Activated CD8-positive, alpha-beta memory T cell treated with anti-CD3 and anti-CD28 coated beads for 24 hours (primary cell): ENCODE data around the gene TNIP2.
"Not testable (repeated sequence)": the region's sequence is repeated elsewhere in the genome, so short reads cannot be mapped to it uniquely, and the experiment has no call there.

ENCODE experiments used
- DNase-seq: peaks from one replicate; pipeline ENCODE4 v3.0.0-alpha.2; 2020

Gene TNIP2

GRCh38 chr4:2793586-2794485, 37.7 kb upstream of the TNIP2 start:
- DNase-seq, result peak; percentile 83

GRCh38 chr4:2792711-2793585, 36.8 kb upstream of the TNIP2 start, which contains the start of gene SH3BP2:
TSS of gene SH3BP2 (plus strand) at chr4:2793085. CDS start at chr4:2820618, 27,533 bp downstream.
- DNase-seq, result peak; percentile 83

DNA sequence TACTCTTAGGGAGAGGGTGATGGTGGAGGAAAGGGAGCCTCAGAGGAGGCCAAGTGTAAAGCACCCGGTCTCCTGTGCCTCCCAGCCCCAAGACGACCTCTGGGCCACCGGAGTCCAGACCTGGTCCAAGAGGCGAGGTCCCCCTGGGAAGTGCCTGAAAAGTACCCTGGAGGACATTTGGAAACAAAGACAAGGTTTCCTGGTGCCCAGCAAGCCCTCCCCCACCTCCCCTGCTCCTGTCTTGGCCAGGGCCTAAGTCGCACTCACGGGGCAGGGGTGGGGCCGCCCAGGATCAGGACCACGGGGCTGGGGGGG, 36.2 kb upstream of the TNIP2 start:
- DNase-seq, result peak; percentile 63

GRCh38 chr4:2791518-2792395, 35.6 kb upstream of the TNIP2 start:
- DNase-seq, result peak; percentile 58

DNA sequence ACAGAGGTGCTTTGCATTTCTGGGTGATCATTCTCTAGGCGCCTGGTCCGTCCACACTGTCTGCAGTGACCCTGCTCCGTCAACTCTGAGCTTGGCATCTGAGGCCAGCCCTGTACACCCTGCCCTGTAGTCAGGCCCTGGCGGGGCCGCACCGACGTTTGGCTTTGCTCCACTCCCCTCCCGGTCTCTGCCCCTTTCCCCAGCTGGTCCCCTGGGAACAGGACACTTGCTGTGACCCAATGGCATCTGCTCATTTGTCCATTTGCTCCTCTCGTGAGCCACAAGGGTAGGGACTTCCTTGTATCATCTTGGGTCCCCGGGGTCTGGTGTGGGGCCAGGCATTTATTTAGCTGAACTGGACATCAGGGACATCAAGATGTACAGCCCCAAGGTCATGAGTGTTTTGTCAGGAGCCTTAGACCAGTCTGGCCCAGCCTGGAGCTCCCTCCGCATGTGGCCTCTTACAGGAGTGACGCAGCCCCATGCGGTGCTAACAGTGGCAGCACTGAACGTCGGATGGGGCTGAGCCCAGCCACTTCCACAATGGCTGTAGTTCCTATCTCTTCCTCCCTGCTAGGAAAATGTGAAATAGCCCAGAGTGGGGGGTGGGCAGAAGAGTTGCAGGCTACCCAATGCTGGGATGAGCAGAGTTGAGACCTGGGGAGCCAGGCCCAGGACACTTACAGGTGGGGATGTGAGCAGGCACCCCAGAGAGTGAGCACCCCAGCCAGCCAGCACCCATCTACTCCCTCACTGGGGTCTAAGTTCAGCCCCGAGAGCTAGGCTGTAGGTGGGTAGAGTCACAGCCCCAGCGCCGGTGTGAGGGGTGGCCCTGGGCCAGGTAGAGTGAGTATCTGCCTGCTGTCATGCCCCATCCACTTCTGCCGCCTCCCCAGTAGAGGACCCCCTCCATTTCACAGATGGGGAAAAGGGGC, 34.7 kb upstream of the TNIP2 start:
- no peak for DNase-seq

DNA sequence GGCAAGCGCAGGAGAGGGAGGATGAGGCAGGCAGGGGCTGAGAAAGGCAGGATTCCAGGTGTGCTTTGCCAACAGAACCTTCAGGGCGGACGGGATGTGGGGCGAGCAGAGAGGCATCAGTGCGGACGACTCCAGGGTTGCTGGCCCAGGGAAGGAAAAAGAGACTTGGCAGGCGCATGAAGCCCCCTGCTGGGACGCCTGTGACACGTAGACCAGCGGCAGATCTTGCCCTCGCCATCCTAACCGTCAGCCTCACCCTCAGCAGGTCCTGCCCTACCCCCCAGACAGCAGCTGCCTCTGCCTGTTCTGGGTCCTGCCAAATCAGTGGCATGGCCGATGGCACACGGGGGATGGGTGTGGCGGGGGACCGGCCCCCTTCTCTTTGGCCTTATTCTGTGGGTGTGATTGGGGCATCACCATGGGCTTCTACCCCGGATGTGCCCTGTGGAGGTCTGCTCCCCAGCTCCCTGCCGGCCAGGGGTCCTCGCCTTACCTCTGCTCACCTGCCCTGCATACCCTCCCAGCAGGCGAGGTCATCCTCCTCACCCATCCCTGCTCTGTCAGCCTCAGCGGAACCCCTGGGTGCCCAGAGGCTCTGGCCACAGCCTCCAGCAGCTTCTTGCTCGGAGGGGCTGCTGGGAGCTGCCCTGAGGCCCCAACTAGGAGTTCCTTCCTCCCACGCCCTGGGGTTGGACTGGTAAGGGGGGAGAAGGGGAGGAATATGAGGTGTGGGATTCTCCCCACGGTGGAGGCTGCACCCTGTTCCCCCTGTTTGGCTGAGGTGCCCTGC, 33.9 kb upstream of the TNIP2 start:
- DNase-seq, result no peak

DNA sequence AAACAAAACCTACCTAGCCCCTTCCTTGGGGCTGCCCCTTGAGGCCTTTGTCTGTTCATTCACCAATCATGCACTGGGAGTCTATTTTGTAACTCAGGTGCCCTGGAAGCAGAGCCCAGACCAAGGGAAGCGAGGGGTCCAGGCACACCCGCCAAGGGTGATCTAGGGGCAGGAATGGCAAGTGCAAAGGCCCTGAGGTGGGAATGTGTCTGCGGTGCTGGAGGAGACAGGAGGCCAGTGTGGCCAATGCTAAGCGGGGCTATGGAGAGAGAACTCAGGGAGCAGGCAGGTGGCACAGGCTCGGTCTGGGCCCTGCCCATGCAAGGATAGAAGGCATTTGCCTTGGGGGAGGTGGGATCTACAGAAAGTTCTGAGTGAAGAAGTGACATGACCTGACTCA, 33.2 kb upstream of the TNIP2 start:
- DNase-seq, result peak; percentile 54

- DNase-seq, result peak; percentile 61
Measured at GRCh38 chr4:2788532-2789103, 32.5 kb upstream of the TNIP2 start.

DNA sequence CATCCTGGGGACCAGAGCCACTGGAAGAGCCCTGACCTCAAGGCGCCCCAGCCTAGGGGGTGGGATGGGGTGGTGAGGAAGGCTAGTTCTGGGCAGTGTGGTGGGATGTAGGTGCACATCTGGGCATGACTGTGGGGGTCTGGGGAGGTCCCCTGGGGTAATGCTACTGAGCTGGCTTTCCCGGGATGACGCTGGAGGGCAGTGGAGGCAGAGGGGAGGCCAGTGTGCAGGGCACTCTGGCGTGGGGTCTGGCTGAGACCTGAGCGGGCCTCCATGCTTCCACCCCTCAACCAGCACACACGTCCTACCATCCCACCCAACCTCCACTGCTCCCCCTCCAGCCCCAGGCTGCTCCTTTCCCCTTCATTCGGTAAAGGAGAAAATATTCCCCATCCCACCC, 32.0 kb upstream of the TNIP2 start:
- no peak for DNase-seq

DNA sequence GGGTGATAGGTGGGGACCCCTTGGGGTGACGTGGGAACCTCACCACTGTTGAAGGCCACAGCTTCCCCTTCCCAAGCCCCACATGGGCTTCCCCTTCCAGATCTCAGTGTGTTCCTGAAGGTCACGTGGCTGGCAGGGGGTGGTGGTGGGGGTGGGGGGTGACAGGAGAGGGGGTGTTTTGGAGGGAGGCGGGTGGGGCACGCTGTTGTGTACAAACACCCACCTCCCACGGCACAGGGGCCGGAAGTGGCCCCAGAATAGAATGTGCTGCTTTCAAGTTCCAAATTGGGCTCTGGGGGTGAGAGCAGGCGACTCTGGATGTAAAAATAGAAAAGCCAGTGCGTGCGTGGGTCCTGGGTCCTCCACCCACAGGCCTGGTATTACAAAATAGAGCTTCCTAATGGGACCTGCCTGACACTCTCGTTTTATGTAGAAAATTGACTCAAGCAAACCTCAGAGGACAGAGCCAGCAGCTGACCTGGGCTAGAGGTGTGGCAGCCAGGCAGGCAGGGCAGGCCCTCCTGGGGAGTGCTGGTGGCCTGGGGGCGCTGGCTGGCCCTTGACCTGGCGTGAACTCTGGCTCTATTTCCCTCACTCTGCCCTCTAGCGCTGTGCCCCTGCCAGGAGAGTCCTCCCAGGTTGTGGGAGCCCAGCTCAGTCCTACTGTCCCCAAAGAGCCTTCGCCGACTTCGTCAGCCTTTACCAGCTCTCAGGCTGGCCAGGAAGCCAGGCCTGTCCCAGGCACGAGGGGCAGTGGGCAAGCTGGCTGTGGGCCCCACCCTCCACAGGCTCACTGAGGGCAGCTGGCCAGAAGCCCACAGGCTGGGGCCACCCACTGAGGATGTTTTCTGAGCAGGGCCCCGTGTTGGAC, 31.3 kb upstream of the TNIP2 start:
- peak; percentile 84 for DNase-seq

DNA sequence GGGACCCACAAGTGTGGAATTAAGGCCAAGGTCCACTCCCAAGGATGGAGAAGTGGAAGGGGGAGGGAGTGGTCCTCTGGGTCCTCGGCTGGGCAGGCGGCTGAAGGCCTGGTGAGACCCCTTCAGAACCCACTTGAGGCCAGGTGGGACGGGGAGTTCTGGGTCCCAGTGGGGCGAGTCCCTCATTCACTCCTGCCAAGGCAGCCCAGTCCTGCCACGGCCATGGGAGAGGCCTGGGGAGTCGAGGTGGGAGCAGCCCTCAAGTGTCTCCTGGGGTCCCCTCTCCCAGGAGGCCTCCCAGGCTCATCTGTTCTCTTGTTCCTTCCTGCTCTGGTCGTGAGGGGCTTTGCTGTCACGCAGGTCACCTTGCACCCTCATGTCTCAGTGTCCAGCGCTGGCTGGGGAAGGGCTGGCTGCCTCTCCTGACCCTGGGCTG, 30.7 kb upstream of the TNIP2 start:
- peak; percentile 79 for DNase-seq

- DNase-seq, result peak; percentile 85
Measured at GRCh38 chr4:2786152-2786671, 30.1 kb upstream of the TNIP2 start.

DNA sequence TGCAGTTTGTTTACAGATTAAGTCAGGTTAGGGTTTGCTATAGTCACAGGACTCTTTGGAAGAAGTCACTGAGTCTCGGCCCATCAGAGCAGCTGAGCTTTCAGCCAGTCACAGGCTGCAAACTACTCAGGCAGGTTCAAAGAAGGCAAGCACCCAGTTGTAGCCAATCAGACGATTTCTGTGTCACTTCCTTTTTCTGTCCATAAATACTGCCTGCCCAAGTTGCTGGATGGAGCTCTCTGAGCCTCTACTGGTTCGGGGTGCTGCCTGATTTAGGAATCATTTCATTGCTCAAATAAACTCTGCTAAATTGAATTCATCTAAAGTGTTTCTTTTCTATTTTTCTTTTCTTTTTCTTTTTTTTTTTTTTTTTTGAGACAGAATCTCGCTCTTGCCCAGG, 29.5 kb upstream of the TNIP2 start:
- no peak for DNase-seq

DNA sequence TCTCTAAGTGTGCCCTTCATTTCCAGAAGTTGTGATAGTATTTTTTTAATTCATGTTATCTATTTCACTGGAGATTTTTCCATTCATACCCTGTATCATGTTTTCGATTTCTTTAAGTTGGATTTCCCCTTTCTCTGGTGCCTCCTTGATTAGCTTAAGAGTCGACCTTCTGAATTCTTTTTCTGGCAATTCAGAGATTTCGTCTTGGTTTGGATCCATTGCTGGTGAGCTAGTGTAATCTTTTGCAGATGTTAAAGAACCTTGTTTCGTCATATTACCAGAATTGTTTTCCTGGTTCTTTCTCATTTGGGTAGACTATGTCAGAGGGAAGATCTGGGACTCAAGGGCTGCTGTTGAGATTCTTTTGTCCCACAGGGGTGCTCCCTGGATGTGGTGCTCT, 27.7 kb upstream of the TNIP2 start:
- no peak for DNase-seq

- no peak for DNase-seq
Measured at GRCh38 chr4:2781911-2782310, 25.8 kb upstream of the TNIP2 start.

DNA sequence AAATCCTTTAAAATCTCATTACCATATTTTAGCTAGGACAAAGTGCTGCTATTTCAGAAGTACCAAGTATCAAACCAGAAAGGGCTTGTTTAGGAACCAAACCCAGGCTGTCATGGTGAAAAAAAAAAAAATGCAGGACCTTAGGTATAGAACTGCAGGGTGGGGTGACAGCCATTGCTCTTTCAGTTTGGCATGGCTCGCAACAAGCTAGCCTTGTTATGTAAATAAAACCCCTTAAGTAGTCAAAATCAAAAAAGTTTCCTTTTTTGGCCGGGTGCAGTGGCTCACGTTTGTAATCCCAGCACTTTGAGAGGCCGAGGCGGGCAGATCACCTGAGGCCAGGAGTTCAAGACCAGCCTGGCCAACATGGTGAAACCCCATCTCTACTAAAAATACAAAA, 24.5 kb upstream of the TNIP2 start:
- DNase-seq, result not testable (repeated sequence)

- no peak for DNase-seq
Measured at GRCh38 chr4:2771264-2771663, 15.1 kb upstream of the TNIP2 start.

- DNase-seq, result no peak
Measured at GRCh38 chr4:2768921-2769336, 12.8 kb upstream of the TNIP2 start.

DNA sequence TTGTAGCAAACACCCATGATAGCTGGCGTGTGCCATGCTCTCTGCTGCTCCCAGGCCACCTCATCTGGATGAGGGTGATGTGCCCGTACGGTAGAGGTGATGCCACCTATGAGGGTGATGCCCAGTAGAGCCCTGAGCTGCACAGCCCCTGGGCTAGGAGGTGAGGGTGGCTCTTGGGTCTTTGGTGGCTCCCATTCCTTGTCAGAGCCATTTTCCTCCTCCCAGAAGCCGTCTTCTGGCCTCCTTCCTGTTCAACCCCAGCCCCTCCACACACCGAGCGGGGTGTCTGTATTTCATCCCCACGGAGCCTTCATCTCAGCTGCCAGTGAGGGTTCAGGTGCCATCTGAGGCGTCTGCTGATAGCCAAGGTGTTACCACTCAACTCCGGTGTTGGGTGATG, 12.0 kb upstream of the TNIP2 start:
- DNase-seq, result no peak
